H1 (cell line): ENCODE data around the gene ID1. TPM values are rescaled to one million over a fixed set of nuclear protein-coding genes. Genes with fewer than 3 reads are reported as not detected.
A peak's percentile ranks its signal among the peaks of the same experiment; 100 is the strongest.

Experiments
- CTCF ChIA-PET: fragments of 300-600 bp; sonication (Branson Sonifier 250); formaldehyde crosslinking; loops from one replicate; lab custom pipeline; 2021; ENCODE audit not compliant: partially characterized antibody; lab: Charles Lee
- POLR2A ChIA-PET: fragments of 300-600 bp; sonication (Branson Sonifier 250); formaldehyde crosslinking; loops from one replicate; lab custom pipeline; 2021; ENCODE audit warnings: inconsistent platforms; ENCODE audit not compliant: partially characterized antibody; lab: Charles Lee
- DNase-seq, 2 experiments: peaks; one replicate each; pipeline versions ENCODE4 v3.0.0 to v3.0.0-alpha.2; 2010 to 2022; ENCODE audit warnings: low spot score in 2 of 2, low read depth in 1 of 2, mixed read lengths in 1 of 2
- FAIRE-seq: peaks from 2 replicates; lab custom pipeline; 2011; peaks lifted over from hg19 to GRCh38; lab: Jason Lieb, UNC
- H2AFZ ChIP-seq: 2 replicates; pipeline ENCODE4 v1.8.1; 2012; ENCODE audit warnings: low read length, inconsistent platforms
- H2AK5ac ChIP-seq: 2 replicates; pipeline ENCODE4 v1.6.1; 2013; ENCODE audit warnings: low read depth, low read length
- H2BK120ac ChIP-seq: replicated peaks from 2 replicates; pipeline ENCODE3; 2013; ENCODE audit warnings: low read depth, low read length, inconsistent platforms
- H2BK12ac ChIP-seq: 2 replicates; pipeline ENCODE4 v1.6.1; 2013; ENCODE audit warnings: low read depth, low read length
- H2BK15ac ChIP-seq: 2 replicates; pipeline ENCODE4 v1.6.1; 2013; ENCODE audit warnings: low read length
- H2BK20ac ChIP-seq: 2 replicates; pipeline ENCODE4 v1.6.1; 2013; ENCODE audit warnings: low read length
- H2BK5ac ChIP-seq: 2 replicates; pipeline ENCODE4 v1.6.1; 2013; ENCODE audit warnings: low read depth, low read length
- H3K14ac ChIP-seq: 2 replicates; pipeline ENCODE4 v1.6.1; 2013; ENCODE audit warnings: inconsistent platforms; ENCODE audit not compliant: insufficient read length
- H3K18ac ChIP-seq: 2 replicates; pipeline ENCODE4 v1.6.1; 2013; ENCODE audit warnings: low read length; ENCODE audit errors: extremely low read depth
- H3K23ac ChIP-seq: 2 replicates; pipeline ENCODE4 v1.6.1; 2013; ENCODE audit warnings: inconsistent platforms; ENCODE audit not compliant: insufficient read length
- H3K23me2 ChIP-seq: 2 replicates; pipeline ENCODE4 v1.6.1; 2013; ENCODE audit warnings: low read depth, low read length
- H3K27ac ChIP-seq: 2 replicates; pipeline ENCODE4 v1.6.1; 2011; ENCODE audit warnings: low read depth, low read length, inconsistent platforms
- H3K27me3 ChIP-seq, 4 experiments: replicated peaks in 1 of 4; 1 replicate in 1 of 4; 2 replicates in 3 of 4; pipeline versions ENCODE4 v1.6.1 to v1.8.1; 2011 to 2013; ENCODE audit warnings: low read length in 3 of 4, mild to moderate bottlenecking in 3 of 4, inconsistent platforms in 2 of 4, mixed read lengths in 2 of 4, moderate library complexity in 1 of 4; ENCODE audit not compliant: control insufficient read depth in 3 of 4, insufficient read depth in 3 of 4; ENCODE audit errors: extremely low read depth in 1 of 4
- H3K36me3 ChIP-seq, 4 experiments: 2 replicates each; pipeline versions ENCODE4 v1.6.1 to v1.8.1; 2011 to 2013; ENCODE audit warnings: mild to moderate bottlenecking in 4 of 4, low read length in 3 of 4, moderate library complexity in 2 of 4, control low read depth in 1 of 4, inconsistent platforms in 1 of 4; ENCODE audit not compliant: insufficient read depth in 4 of 4, control insufficient read depth in 2 of 4
- H3K4ac ChIP-seq: replicated peaks from 2 replicates; pipeline ENCODE3; 2013; ENCODE audit warnings: low read length, low read depth, mixed read lengths, inconsistent platforms; ENCODE audit not compliant: insufficient read length
- H3K4me1 ChIP-seq, 4 experiments: replicated peaks in 1 of 4; 1 replicate in 1 of 4; 2 replicates in 3 of 4; pipeline versions ENCODE4 v1.6.1 to v1.8.1; 2011 to 2013; ENCODE audit warnings: low read length in 3 of 4, inconsistent platforms in 2 of 4, mixed read lengths in 1 of 4; ENCODE audit not compliant: insufficient read depth in 4 of 4, control insufficient read depth in 3 of 4
- H3K4me2 ChIP-seq, 2 experiments: 2 replicates each; pipeline versions ENCODE4 v1.6.1 to v1.8.1; 2011 to 2013; ENCODE audit warnings: low read depth in 2 of 2, low read length in 2 of 2, control low read depth in 1 of 2, inconsistent platforms in 1 of 2, mild to moderate bottlenecking in 1 of 2; ENCODE audit not compliant: insufficient read depth in 1 of 2
- H3K4me3 ChIP-seq, 4 experiments: fragments of 200-600, 300-600 bp in 1 of 4; sonication (generic), shearing (Covaris generic), sonication (Bioruptor Twin) in 1 of 4; 2 replicates each; pipeline versions ENCODE4 v1.5.1 to v1.8.1; 2011 to 2016; ENCODE audit warnings: low read length in 4 of 4, low read depth in 3 of 4, control low read depth in 2 of 4, inconsistent platforms in 2 of 4, mild to moderate bottlenecking in 2 of 4, mixed read lengths in 1 of 4, moderate library complexity in 1 of 4; ENCODE audit not compliant: insufficient read depth in 2 of 4; ENCODE audit errors: extremely low read depth in 1 of 4
- H3K56ac ChIP-seq: replicated peaks from 2 replicates; pipeline ENCODE3; 2013; ENCODE audit warnings: low read depth, mild to moderate bottlenecking, mixed read lengths, low read length, inconsistent platforms; ENCODE audit not compliant: insufficient read length
- H3K79me1 ChIP-seq: 2 replicates; pipeline ENCODE4 v1.6.1; 2013; ENCODE audit warnings: low read depth, low read length, control low read depth
- H3K79me2 ChIP-seq, 2 experiments: 2 replicates each; pipeline versions ENCODE4 v1.6.1 to v1.8.1; 2012 to 2013; ENCODE audit warnings: low read length in 2 of 2, mild to moderate bottlenecking in 2 of 2, inconsistent platforms in 1 of 2; ENCODE audit not compliant: insufficient read depth in 2 of 2, control insufficient read depth in 1 of 2
- H3K9ac ChIP-seq, 4 experiments: replicated peaks in 1 of 4; 1 replicate in 1 of 4; 2 replicates in 3 of 4; pipeline versions ENCODE4 v1.6.1 to v1.8.1; 2011 to 2013; ENCODE audit warnings: low read depth in 3 of 4, low read length in 3 of 4, control low read depth in 2 of 4, mild to moderate bottlenecking in 2 of 4, moderate library complexity in 2 of 4, inconsistent platforms in 1 of 4; ENCODE audit errors: extremely low read depth in 1 of 4
- H3K9me3 ChIP-seq, 2 experiments: 2 replicates each; pipeline versions ENCODE4 v1.6.1 to v1.8.1; 2012 to 2013; ENCODE audit warnings: mild to moderate bottlenecking in 2 of 2, moderate library complexity in 2 of 2, control low read depth in 1 of 2, inconsistent platforms in 1 of 2, low read depth in 1 of 2, low read length in 1 of 2, mixed read lengths in 1 of 2; ENCODE audit not compliant: insufficient read depth in 2 of 2
- H4K20me1 ChIP-seq, 2 experiments: replicated peaks in 1 of 2; 2 replicates each; pipeline versions ENCODE3 to v1.8.1; 2011 to 2013; ENCODE audit warnings: inconsistent platforms in 2 of 2, low read length in 2 of 2, mild to moderate bottlenecking in 1 of 2; ENCODE audit not compliant: insufficient read depth in 2 of 2, control insufficient read depth in 1 of 2
- H4K5ac ChIP-seq: 2 replicates; pipeline ENCODE4 v1.6.1; 2013; ENCODE audit warnings: low read length, low read depth, mixed read lengths, inconsistent platforms; ENCODE audit not compliant: insufficient read length
- H4K8ac ChIP-seq: 2 replicates; pipeline ENCODE4 v1.8.0; 2013; ENCODE audit warnings: mild to moderate bottlenecking, moderate library complexity, low read length, inconsistent platforms; ENCODE audit not compliant: insufficient read depth; ENCODE audit errors: extremely low read depth
- H4K91ac ChIP-seq: replicated peaks from 2 replicates; pipeline ENCODE3; 2013; ENCODE audit warnings: low read length, mixed read lengths, inconsistent platforms; ENCODE audit not compliant: insufficient read length
- RAD21 ChIP-seq, 2 experiments: IDR thresholded peaks in 1 of 2; conservative IDR thresholded peaks in 1 of 2; 2 replicates each; pipeline ENCODE4 v1.6.1; 2011; ENCODE audit warnings: low read depth in 2 of 2, low read length in 2 of 2, improper control_type of control experiment in 1 of 2, inconsistent platforms in 1 of 2, mild to moderate bottlenecking in 1 of 2, moderate library complexity in 1 of 2
- WGBS, 2 experiments: shearing (Covaris generic) in 1 of 2; methylation state at CpG; one replicate each; pipeline versions ENCODE4 v1.1.6 to v1.1.7; 2013 to 2015; ENCODE audit warnings: low lambda C conversion rate in 2 of 2, mixed read lengths in 2 of 2, inconsistent platforms in 1 of 2, low coverage in 1 of 2, missing lambda C conversion rate in 1 of 2; ENCODE audit not compliant: insufficient replicate concordance in 2 of 2, insufficient coverage in 1 of 2, insufficient read length in 1 of 2; ENCODE audit errors: extremely low coverage in 1 of 2, missing lambda C conversion rate in 1 of 2; 5-methylcytosine and 5-hydroxymethylcytosine counted together
- polyA plus RNA-seq, 7 experiments: library from polyadenylated mRNA; depleted of rRNA in 3 of 7; stranded (reverse) in 5 of 7; unstranded in 2 of 7; fragments of >200 nt in 5 of 7; fragments of 200-250 nt in 2 of 7; gene quantifications; 1 replicate in 5 of 7; 2 replicates in 1 of 7; 4 replicates in 1 of 7; pipeline versions ENCODE4 v1.2.1 to v1.2.3, GENCODE V29; 2011 to 2013; ENCODE audit warnings: missing spikeins in 2 of 7, mixed read lengths in 2 of 7
- total RNA-seq: library from RNA; stranded (reverse); fragmentation: NEBNext Ultra II Directional; extraction: Animal tissue kit (Norgen Biotek cat#: 25700); gene quantifications from 2 replicates; pipeline ENCODE4 v1.2.1, GENCODE V29; 2021
- TF ChIP-seq, protein P1 (sequence below): IDR thresholded peaks from 2 replicates; pipeline ENCODE4 v1.6.1; 2012; ENCODE audit warnings: inconsistent platforms

ID1 gene
- total and polyA plus RNA-seq, 2 of the 8 experiments (the other 6 are each of a cell fraction or from before 2014, with no cell fraction given) = 120 to 357 TPM

DNA sequence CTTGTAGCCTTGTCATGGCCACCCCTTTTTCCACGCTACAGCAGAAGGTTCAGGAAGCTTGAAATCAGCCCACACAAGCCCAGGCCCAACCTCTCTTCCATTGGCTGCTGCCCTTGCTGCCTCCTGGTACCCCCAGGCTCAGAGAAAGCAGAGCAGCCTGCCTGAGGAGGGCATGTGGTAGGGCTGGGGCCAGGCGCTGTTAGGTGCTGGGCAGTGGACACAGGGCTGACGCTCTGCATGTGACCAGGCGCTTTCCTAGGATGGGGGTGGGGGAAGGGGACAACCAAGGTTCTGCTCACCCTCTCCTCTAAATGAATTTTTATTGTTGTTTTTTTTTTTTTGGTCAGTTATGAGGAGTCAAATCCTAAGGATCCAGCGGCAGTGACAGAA, 36.3 kb upstream of the ID1 start:
- Histone ChIP-seq H2BK20ac (peak overlapping the region; percentile 93; the same call in 1 of the 2 replicates), H3K14ac (no peak overlapping the region), H3K4me3 (no peak overlapping the region), H2AFZ (no peak overlapping the region), H3K9ac (peak overlapping the region in 1 of 4 experiments; percentile 2; a peak in 1 of 7 replicates), H2BK12ac (0 out of 2 replicates have a peak overlapping the region, but pooled peaks have one; percentile 1), H2BK120ac (peak overlapping the region; percentile 16), H3K56ac (peak overlapping the region; percentile 6), H3K36me3 (peaks cover 8 to 26% (median 13%) of the 10 kb centered on the region in 4 experiments; a peak in 7 of 8 replicates), H3K27ac (no peak overlapping the region), H4K8ac (no peak overlapping the region), H3K79me2 (0 out of 4 replicates have a peak, but pooled peaks cover 0 to 2% of the 10 kb centered on the region in 2 experiments), H3K4ac (peak overlapping the region; percentile 80), H3K23ac (no peak overlapping the region), H3K27me3 (no peaks in the 10 kb centered on the region), H4K20me1 (peaks cover 0 to 1% of the 10 kb centered on the region in 2 experiments), H3K4me2 (no peak overlapping the region), H3K23me2 (peaks cover 3% of the 10 kb centered on the region; the same call in 1 of the 2 replicates), H4K91ac (peak overlapping the region; percentile 71), H2BK15ac (0 out of 2 replicates have a peak overlapping the region, but pooled peaks have one; percentile 29), H2AK5ac (0 out of 2 replicates have a peak overlapping the region, but pooled peaks have one; percentile 56), H3K18ac (no peak overlapping the region), H3K9me3 (no peaks in the 10 kb centered on the region), H2BK5ac (peak overlapping the region; percentile 82; the same call in 1 of the 2 replicates), H4K5ac (no peak overlapping the region), H3K4me1 (peaks cover 15 to 40% (median 26%) of the 10 kb centered on the region in 4 experiments), H3K79me1 (no peaks in the 10 kb centered on the region)
- WGBS, 2 experiments = 78% methylated on average over 5 of the region's 5 CpGs; no CpG with 5 or more reads in 1 of the 2 experiments
- ChIA-PET POLR2A (interaction anchor here (0.8 to 24.3 kb wide), 8 partner anchors 8 to 155 kb away, joined by 3 to 1033 read pairs (median 11); partner anchors contain the start of gene ID1), CTCF (interaction anchor here (0.8 to 30.5 kb wide), 18 partner anchors 10 to 276 kb away, joined by 3 to 1559 read pairs (median 6); partner anchors contain the start of genes BCL2L1, FOXS1 and ID1)
- FAIRE-seq = no peak
- DNase-seq = peak in 1 of 2 experiments; percentile 49
- TF ChIP-seq RAD21 (IDR thresholded peaks at IDR 0.05 in 1 of 2, conservative IDR thresholded peaks at IDR 0.05 in 1 of 2; ENCODE audit: low read depth in 2 of 2, low read length in 2 of 2) = no peak
- TF ChIP-seq, protein P1, sequence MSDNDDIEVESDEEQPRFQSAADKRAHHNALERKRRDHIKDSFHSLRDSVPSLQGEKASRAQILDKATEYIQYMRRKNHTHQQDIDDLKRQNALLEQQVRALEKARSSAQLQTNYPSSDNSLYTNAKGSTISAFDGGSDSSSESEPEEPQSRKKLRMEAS = 0 out of 2 replicates have a peak, but pooled peaks have one; percentile 5
